ENCODE measurements around the gene TRPV4. TPM values are rescaled to one million over a fixed set of nuclear protein-coding genes. Genes with fewer than 3 reads are reported as not detected.

TRPV4 gene
- total and polyA plus RNA-seq, 2 donors (not counting 3 experiments of a cell fraction or from before 2014, with no cell fraction given): 8.8 to 22.3 TPM

GRCh38 chr12:109857715-109858114 lies 24.5 kb upstream of the TRPV4 start:
- no peak overlapping the region for H3K9ac ChIP-seq (replicated peaks; ENCODE audit: extremely low read depth, insufficient read depth, low read length)
- intact Hi-C loops (cut with micrococcal nuclease): no loop called here
- H3K4me2 ChIP-seq (ENCODE audit: insufficient read depth, low read length): no peak overlapping the region
- no peak overlapping the region for H2AFZ ChIP-seq (ENCODE audit: low read depth, low read length)
- FAIRE-seq (no peak), DNase-seq (ENCODE audit: low read depth, low spot score) (no peak)
- H3K27ac ChIP-seq (ENCODE audit: insufficient read depth, low read depth, low read length): no peak overlapping the region
- dilution Hi-C loops (cut with MboI; ENCODE audit: extremely low pct_ligation_motif_present, low sequenced_read_pairs): no loop called here
- no peaks in the 10 kb centered on the region for H3K9me3 ChIP-seq (replicated peaks; ENCODE audit: control insufficient read depth, insufficient read depth, low read length)
- no TSS peak for BruUV-seq (replicated peaks)
- POLR2A ChIA-PET: no interaction called here
- no peaks in the 10 kb centered on the region for H4K20me1 ChIP-seq (replicated peaks; ENCODE audit: control insufficient read depth, extremely low read depth, insufficient read depth, low read length)
- H3K4me3 ChIP-seq (replicated peaks in 1 of 3; ENCODE audit: insufficient read depth in 1 of 3, low read depth in 1 of 3, low read length in 3 of 3): no peak overlapping the region
- H3K36me3 ChIP-seq (ENCODE audit: control insufficient read depth in 2 of 2, extremely low read depth in 1 of 2, insufficient read depth in 2 of 2, low read length in 2 of 2): peaks cover 0 to 34% of the 10 kb centered on the region in 2 experiments
- no peaks in the 10 kb centered on the region for H3K9me1 ChIP-seq (replicated peaks; ENCODE audit: control insufficient read depth, extremely low read depth, insufficient read depth, low read length)
- TF ChIP-seq CTCF (IDR thresholded peaks at IDR 0.05; ENCODE audit: extremely low read depth in 1 of 2, insufficient read depth in 1 of 2, low read depth in 1 of 2, low read length in 2 of 2): no peak
- TF ChIP-seq POLR2AphosphoS5 (IDR thresholded peaks at IDR 0.05; ENCODE audit: insufficient read depth, low read depth, low read length): no peak
- TF ChIP-seq GATA2 (IDR thresholded peaks at IDR 0.05; ENCODE audit: insufficient read depth, insufficient read length, low read depth, low read length): no peak
- TF ChIP-seq FOS (IDR thresholded peaks at IDR 0.05; ENCODE audit: borderline replicate concordance, insufficient read depth, low read length): no peak
- TF ChIP-seq MAX (IDR thresholded peaks at IDR 0.05; ENCODE audit: insufficient read depth, insufficient read length): no peak
- no peak for TF ChIP-seq EZH2 (IDR thresholded peaks at IDR 0.05; ENCODE audit: borderline replicate concordance, low read depth, low read length, severe bottlenecking)
- no peak for TF ChIP-seq JUN (IDR thresholded peaks at IDR 0.05; ENCODE audit: borderline replicate concordance, insufficient read depth, insufficient read length, low read depth)
- no peak for TF ChIP-seq POLR2A (IDR thresholded peaks at IDR 0.05; ENCODE audit: low read depth, low read length)
- TF ChIP-seq MYC (IDR thresholded peaks at IDR 0.05; ENCODE audit: low read depth, low read length): no peak
- no peaks in the 10 kb centered on the region for H3K27me3 ChIP-seq (ENCODE audit: control insufficient read depth in 2 of 2, insufficient read depth in 2 of 2, low read length in 2 of 2)
- no peaks in the 10 kb centered on the region for H3K4me1 ChIP-seq (ENCODE audit: control insufficient read depth, extremely low read depth, insufficient read depth, low read length)
- H3K79me2 ChIP-seq (ENCODE audit: control insufficient read depth, insufficient read depth, low read length): no peaks in the 10 kb centered on the region
- CTCF ChIA-PET: interaction anchor here (1.0 to 1.7 kb wide), 4 partner anchors 11 to 71 kb away, joined by 3 to 8 read pairs (median 3); no protein-coding TSS in a partner anchor

All from endothelial cell of umbilical vein (primary cell).